ENCODE results near the gene EFEMP2. TPM values are rescaled to one million over a fixed set of nuclear protein-coding genes. Genes with fewer than 3 reads are reported as not detected.

Gene EFEMP2
- polyA plus RNA-seq, 4 donors: 96.5 to 170 (median 123) TPM

DNA sequence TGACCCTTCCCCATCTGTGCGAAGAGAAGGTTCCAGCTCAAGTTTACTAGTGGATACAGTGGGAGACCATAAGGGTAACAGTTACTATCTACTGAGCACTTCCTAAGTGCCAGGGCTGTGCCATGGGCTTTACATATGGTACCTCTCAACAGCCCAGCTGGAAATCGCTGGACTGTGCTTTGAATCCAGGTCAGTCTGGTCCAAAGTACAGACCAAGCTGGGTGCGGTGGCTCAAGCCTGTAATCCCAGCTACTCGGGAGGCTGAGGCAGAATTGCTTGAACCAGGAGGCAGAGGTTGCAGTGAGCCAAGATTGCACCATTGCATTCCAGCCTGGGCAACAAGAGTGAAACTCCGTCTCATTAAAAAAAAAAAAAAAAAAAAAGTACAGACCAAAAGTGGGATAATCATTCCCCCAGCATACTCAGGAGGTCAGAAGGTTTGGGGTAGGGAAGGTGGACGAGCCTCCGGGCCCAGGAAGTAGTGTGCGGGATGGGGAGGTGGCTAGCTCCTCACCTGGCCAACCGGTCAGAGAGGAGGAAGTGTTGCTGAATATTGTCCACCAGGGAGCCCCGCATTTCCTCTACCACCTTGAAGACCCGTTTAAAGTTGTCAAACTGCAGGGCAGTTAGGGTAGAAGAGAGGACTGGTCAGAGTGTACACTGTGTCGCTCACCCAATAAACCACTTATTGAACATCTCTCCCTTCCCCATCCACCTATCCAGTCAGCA, 13.4 kb upstream of the EFEMP2 start:
- no peak for DNase-seq (ENCODE audit: low read depth in 4 of 4, low spot score in 2 of 4)

DNA sequence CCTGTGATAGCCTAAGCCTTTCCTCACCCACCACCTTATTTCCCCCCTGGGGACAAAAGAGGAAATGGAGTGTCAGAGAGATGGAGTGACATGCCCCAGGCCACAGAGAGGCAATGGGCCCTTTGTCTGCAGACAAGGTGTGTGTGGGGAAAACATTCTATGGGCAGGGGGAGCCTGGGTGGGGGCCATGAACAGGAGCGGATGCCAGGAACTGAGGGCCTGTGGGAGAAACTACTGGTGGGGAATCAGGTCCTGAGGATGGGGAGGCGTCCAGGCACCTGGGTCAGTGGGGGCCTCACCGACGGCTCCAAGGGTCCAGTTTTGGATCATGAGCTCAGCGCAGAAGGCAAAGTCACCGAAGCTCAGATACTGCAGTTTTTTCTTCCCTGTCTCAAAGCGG, 12.6 kb upstream of the EFEMP2 start:
- DNase-seq (ENCODE audit: low read depth in 4 of 4, low spot score in 2 of 4): no peak

DNA sequence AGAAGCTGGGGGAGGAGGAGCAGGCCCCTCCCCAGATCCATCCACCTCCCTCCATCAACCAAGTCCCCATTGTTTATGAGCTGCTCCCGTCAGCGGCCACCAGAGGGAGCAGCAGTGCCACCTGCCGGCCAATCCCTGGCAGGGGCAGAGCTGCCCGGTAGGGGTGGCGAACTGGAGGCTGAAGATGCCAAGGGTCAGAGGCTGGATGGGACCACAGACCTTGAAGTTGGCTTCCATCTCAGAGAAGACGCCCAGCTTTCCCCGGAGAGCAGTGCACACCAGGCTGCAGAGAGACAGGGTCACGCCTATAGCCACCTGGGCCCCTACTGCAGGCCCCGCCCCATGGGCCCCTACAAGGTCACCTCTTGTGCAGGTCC, 12.1 kb upstream of the EFEMP2 start:
- DNase-seq (ENCODE audit: low read depth in 4 of 4, low spot score in 2 of 4): no peak

DNA sequence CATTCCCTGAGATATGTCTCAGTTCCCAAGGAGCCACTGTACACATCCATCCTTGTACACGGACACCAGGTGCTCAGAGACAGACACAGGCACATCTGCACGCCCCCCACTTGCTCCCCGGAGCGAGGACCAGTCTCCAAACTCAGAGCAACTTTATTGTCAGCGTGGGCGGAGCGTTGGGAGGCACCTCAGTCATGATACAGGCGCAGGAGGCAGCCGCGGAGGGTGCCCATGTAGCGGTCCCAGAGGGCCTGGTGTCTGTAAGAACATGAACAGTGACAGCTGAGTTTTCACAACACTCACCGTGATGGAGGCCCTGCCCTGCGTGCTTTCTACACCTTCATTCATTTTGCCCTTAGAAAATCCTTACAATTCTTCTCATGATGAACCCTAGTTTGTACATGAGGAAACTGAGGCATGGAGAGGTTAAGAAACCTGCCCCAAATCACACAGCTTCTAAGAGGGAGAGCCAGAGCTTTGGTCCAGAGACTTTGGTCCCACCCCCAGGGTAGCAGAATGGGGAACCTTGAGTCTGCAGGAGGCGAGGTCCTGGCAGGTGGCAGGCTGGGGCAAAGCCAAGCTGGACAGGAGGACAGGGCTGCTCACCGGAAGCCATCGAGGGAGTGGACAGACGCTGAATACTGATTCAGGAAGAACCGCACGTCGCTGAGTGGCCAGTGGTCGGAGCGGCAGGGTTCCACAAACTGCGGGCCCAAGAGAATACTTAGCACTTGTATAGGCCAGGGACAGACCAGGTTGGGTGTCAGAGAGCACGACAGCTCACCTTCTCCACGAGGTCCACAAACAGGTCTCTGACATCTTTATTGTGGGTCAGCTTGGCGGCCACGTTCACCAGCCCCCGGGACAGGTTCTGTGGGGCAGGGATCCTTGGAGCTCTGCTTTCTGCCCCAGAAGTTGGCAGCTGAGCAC, 11.5 kb upstream of the EFEMP2 start:
- DNase-seq (ENCODE audit: low read depth in 4 of 4, low spot score in 2 of 4): no peak

DNA sequence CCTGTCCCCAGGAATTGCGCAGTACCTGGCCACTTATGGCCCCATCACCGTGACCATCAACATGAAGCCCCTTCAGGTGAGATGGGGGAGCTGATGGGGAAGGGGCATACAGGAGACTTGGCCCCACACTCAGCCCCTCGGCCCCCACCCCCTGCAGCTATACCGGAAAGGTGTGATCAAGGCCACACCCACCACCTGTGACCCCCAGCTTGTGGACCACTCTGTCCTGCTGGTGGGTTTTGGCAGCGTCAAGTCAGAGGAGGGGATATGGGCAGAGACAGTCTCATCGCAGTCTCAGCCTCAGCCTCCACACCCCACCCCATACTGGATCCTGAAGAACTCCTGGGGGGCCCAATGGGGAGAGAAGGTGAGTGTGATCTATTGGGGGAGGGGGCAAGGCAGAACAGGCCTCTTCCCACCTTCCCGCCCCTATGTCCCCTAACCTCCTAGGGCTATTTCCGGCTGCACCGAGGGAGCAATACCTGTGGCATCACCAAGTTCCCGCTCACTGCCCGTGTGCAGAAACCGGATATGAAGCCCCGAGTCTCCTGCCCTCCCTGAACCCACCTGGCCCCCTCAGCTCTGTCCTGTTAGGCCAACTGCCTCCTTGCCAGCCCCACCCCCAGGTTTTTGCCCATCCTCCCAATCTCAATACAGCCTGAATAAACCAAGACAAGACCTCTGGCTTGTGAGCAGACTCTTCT, 10.6 kb upstream of the EFEMP2 start:
- DNase-seq (ENCODE audit: low read depth in 4 of 4, low spot score in 2 of 4): no peak

DNA sequence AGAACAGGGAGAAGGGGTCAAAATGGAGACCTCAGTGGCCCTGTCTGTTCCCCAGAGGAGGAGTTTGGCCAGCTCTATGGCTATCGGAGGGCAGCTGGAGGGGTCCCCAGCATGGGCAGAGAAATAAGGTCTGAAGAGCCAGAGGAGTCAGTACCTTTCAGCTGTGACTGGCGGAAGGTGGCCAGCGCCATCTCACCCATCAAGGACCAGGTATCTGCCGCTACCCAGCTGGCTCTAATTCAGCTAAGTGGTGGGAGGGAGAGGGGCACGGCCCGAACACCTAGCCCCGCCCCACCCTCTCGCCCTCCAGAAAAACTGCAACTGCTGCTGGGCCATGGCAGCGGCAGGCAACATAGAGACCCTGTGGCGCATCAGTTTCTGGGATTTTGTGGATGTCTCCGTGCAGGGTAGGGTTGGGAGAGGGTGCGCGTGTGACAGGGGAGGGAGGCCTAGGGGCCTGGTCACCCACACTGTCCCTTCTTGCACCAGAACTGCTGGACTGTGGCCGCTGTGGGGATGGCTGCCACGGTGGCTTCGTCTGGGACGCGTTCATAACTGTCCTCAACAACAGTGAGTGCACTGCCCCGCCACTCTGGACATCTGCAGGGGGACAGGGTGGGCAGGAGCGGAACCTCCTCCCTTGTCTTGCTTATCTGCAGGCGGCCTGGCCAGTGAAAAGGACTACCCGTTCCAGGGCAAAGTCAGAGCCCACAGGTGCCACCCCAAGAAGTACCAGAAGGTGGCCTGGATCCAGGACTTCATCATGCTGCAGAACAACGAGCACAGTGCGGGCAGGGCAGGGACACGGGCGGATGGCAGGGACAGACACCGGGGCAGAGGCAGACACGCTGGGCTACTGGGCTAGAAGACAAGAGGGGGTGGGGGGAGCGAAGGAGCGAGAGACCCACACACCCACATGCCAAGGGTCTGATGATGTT, 9.8 kb upstream of the EFEMP2 start:
- no peak for DNase-seq (ENCODE audit: low read depth in 4 of 4, low spot score in 2 of 4)

DNA sequence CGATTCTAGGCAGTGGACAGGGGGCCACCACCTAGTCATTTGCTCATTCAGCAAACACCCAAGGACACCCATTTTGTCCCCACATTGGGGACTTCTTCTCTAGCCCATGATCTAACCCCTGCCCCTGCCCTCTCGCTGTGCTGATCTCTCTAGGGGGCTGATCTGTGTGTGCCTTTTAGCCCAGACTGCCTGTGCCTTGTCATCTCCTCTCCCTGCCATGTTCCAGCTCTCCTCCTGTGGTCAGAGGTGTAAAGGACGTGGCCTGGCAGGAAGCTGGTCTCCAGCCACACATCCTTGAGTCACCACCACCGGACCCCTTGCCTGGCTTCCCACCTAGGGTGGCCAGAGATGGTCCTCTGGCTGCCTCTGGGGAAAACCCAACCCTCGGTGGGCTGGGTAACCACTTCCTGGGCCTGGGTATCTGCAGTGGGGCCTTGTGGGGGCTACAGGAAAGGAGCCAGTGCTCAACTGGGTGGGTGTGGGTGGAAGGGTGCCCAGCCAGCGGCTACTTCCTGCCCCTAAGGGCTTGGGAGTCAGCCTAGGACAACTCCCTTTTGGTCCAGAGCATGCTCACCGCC, 8.3 kb upstream of the EFEMP2 start:
- no peak for DNase-seq (ENCODE audit: low read depth in 4 of 4, low spot score in 2 of 4)

DNA sequence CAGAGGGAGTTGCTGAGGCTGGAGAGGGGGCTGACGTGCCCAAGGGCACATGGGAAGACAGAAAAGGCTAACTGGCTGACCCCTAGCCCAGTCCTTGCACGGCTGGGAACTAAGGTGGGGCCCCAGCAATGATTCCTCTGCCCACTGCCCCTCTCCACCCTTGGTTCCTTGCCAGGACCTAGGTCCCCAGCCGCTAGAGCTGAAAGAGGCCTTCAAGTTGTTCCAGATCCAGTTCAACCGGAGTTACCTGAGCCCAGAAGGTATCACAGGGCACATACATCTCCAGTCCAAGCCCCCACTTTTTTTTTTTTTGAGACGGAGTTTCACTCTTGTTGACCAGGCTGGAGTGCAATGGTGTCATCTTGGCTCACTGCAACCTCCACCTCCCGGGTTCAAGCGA, 7.4 kb upstream of the EFEMP2 start:
- DNase-seq (ENCODE audit: low read depth in 4 of 4, low spot score in 2 of 4): no peak

DNA sequence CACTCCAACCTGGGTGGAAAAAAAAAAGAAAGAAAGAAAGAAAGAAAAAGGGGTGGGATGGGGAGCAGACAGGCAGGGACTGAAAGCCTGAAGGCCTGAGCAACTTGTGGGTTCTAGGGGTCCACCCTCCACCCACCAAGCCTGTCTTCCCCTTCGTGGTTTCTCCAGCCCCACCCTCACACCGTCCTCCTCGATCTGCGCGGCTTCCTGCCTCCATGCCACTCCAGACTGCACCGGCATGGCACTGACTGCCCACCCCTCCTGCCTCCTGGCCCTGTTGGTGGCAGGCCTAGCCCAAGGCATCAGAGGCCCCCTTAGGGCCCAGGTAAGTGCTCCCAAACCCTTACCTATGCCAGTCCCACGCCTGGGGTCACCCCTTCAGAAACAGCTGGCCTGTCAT, 7.0 kb upstream of the EFEMP2 start, which contains the start of gene CTSW:
CTSW (plus strand) TSS at position 221 of the 400 bp plus-strand sequence; CDS start at position 239, 18 bp downstream.
- DNase-seq (ENCODE audit: low read depth in 4 of 4, low spot score in 2 of 4): no peak

DNA sequence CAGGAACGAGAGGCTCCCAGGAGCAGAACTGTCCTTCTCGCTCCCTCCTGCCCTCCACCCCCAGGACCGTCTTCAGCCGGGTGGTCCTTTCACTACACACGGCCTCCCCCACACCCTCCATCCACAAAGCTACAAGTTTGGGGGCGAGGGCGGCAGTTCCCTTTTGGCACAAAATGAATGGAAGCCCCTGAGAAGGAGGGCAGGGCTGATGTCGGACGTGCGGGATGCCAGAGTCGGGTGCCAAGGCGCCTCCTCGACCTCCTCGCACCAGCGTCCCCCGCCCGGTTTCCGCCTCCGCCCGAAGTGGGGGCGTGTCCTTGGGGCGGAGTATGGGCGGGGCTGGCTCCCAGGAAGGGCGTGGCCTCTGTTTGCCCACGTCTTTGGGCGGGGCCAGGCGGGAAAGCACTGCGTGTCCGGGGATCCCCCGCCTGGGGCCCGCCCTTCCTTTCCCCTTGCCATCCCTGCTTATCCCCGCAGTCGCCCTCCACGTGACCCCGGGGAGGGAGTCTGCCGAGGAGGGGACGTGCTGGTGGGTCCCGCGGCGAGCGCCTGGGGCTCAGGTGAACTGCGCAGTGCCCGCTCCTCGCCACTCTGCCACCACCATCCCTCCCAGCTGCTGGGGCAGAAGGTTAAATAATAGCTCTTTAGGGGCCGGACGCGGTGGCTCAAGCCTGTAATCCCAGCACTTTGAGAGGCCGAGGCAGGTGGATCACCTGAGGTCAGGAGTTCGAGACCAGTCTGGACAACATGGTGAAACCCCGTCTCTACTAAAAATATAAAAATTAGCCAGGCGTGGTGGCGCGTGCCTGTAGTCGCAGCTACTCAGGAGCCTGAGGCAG, 937 bp upstream of the EFEMP2 start:
- DNase-seq (ENCODE audit: low read depth in 4 of 4, low spot score in 2 of 4): peak in 2 of 4 donors; percentile 84 to 86

DNA sequence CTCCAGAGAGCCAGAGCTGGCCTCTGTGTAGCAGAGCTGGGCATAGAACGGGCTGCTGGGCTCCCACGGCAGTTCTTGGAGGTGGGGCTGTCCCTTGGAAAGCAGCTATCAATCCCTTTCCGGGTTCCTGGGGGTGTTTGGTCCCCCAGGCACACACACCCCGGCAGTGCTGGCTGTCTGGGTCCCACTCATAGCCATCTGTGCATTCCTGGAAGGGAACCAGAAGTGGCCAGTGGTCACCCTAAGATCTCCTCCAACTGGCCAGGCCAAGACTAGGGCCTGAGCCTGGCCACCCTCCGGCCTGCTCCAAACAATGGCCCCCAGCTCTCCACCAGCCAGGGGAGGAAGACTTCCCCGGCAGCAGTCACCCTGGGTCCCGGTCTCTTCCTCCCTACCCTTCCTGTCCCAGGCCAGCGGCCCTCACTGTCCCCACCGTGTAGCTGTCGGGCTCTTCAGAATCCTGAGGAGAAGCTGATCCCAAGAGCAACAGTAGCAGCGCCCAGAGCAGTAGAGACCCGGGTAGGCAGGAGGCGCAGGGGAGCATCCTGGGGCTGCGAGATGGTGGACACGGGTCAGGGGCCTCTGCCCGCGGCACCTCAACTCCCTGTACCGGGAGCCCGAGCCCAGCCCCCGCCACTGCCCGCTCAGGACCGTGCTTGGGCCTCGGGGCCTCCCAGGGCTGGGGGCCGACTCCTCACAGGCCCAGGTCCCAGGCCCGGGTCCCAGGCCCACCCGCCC, 620 bp downstream of the EFEMP2 start:
- no peak for DNase-seq (ENCODE audit: low read depth in 4 of 4, low spot score in 2 of 4)

DNA sequence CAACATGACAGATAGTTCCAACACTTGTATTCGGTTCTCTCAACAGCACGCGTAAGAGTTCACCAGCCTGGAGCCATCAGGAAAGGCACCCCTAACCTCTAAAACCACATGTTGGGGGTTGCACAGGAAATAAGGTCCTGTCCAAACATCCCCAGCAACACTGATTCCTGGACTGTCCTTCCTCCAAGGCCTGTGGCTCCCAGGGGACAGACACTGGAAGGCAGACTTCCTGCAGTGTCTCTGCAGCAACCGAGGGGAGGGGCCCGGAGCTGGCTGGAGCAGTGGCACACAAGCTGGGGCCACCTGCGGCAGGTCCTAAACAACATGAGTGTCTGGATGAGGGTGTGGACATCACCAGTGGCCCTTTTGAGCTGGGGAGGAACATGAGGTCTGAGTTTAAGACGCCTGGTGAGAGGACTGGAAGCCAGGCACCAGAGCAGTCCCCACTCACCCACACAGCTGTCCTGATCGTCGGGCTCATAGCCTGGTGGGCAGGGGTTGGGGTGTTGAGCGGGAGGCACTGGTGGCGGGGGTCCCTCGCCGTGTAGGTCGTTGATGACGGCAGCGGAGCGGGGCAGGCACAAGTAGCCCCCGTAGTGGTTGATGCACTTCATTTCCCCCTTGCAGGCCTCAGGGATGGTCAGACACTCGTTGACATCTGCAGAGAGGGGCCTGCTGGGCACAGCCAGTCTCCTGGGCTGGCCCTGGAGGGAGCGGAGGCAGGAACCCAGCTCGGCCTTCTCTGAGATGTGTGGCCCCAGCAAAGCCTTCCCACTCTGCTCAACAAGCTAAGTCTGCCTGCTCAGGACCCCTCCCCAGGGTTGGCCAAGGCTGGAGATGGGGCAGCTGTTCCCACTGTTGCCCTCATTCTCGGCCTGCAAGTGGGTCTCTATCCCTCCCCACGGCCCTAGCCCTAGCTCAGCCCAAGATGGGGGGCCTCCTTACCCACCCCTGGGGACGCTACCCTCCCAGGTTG, 1.6 kb downstream of the EFEMP2 start:
- DNase-seq (ENCODE audit: low read depth in 4 of 4, low spot score in 2 of 4): no peak

DNA sequence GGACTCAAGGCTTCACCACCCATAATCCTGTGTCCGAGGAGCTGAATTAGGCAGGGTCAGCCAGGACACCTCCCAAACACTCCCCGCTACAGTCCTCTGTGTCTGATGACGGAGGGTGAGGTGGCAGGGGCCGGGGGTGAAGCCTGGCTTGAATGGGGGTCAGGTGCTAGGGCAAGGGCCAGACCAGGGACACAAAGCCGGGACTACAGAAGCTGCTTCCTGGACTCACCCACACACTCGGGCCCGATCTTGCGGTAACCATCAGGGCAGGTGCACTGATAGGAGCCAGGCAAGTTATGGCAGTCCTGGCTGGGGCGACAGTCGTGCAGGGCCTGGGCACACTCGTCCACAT, 2.3 kb downstream of the EFEMP2 start:
- no peak for DNase-seq (ENCODE audit: low read depth in 4 of 4, low spot score in 2 of 4)

DNA sequence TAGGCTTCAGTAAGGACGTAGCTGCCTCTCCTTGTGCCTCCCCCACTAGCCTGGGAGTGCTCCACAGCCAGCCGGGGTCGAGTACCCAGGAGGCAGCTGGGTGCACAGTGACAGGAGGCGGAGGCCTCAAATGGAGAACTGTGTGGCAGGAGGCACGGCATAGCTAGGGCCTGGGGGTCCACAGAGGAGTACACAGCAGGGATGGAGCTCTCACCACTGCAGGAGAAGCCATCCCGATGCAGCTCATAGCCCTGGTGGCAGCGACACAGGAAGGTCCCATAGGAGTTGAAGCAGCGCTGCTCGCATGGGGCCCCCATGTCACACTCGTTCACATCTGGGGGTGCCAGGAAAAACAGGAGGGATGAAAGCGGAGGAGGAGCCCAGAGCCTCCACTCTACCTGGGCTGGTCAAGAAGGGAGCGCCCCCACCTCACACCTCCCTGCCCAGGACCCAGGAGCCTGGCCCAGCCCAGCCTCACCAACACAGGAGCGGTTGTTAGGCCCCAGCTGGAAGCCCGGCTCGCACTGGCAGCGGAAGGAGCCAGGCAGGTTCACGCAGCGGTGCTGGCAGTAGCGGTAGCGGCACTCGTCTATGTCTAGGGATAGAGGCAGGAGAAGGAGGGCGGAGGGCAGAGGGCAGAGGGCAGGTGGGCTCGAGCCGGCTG, 2.8 kb downstream of the EFEMP2 start:
- no peak for DNase-seq (ENCODE audit: low read depth in 4 of 4, low spot score in 2 of 4)

DNA sequence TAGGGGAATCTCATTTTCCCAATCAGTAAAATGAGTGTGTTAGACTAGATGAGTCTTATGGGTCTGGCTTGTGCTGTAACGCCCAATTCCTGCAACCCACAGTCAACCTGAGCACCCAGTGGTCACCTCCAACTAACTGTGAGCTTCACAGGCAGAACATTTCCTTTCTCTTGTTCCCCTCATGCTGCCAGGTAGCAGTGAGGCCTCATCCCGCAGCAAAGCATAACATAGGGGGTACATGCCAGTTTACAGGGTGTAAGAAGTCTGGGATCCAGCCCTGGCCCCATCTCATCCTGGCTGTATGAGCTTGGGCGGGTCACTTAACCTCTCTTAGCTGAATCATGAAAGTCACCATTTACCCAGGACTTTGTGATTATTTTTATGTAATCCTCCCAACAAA, 3.7 kb downstream of the EFEMP2 start:
- no peak for DNase-seq (ENCODE audit: low read depth in 4 of 4, low spot score in 2 of 4)

DNA sequence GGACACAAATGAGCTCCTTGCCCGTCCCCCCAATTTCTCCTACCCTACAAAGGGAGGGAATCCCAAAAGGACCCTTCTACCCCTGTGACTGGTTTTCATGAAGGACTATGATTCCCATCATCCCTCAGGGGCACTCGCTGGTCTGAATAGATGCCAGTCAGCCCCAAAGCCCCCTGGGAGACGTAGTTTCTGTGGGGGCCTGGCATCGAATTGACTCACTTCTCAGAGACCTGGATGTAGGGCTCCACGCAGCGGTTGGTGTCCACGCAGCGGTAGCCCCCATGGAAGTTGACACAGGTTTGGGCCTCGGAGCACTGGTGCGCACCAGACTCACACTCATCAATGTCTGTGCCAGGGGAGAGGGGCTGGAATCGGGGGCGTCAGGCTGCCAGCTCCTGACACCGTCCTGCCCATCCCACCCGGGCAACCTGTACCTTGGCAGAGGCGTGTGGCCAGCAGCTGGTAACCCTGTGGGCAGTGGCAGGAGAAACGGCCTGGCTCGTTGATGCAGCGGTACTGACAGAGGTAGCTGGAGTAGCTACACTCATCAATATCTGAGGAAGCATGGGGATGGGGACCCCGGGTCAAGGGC, 4.4 kb downstream of the EFEMP2 start:
- DNase-seq (ENCODE audit: low read depth in 4 of 4, low spot score in 2 of 4): no peak

Data from left renal cortex interstitium (tissue), 4 donors.